HepG2 (cell line): ENCODE measurements around the gene SNRNP27. TPM values are rescaled to one million over a fixed set of nuclear protein-coding genes. Genes with fewer than 3 reads are reported as not detected.

ENCODE experiments used
- ATAC-seq: fragments of 200-7000 bp; cut with Tn5 transposase; 3 replicates; pipeline ENCODE4 v1.9.1; 2020; ENCODE audit warnings: mild to moderate bottlenecking, moderate library complexity
- BruUV-seq: library from RNA; stranded (reverse); fragments of 400-500 nt; replicated peaks from 2 replicates; lab custom pipeline; 2021; lab: Mats Ljungman, UMichigan
- CTCF ChIA-PET: fragments of 300-600 bp; formaldehyde crosslinking; extraction: SDS; loops from one replicate; lab custom pipeline; 2021; ENCODE audit warnings: low total read pairs, inconsistent platforms, low intra/inter-chr PET ratio; lab: Yijun Ruan, JAX
- POLR2A ChIA-PET: fragments of 350-600 bp; sonication (Branson Sonifier 250); formaldehyde crosslinking; loops from one replicate; lab custom pipeline; 2020; ENCODE audit warnings: antibody characterized with exemption, inconsistent platforms; lab: Yijun Ruan, JAX
- DNase-seq: peaks from one replicate; pipeline ENCODE4 v3.0.0-alpha.2; 2015; ENCODE audit warnings: low spot score
- FAIRE-seq: peaks from 3 replicates; lab custom pipeline; 2011; peaks lifted over from hg19 to GRCh38; lab: Jason Lieb, UNC
- H2AFZ ChIP-seq: one replicate; pipeline ENCODE4 v1.6.1; 2011; ENCODE audit warnings: low read length, inconsistent platforms
- H3K27ac ChIP-seq: fragments of 300-600 bp; 3 replicates; pipeline ENCODE4 v1.8.0; 2011; ENCODE audit warnings: mixed run types, mild to moderate bottlenecking, mixed read lengths, low read length, inconsistent platforms; ENCODE audit not compliant: insufficient read depth; ENCODE audit errors: extremely low read length
- H3K27me3 ChIP-seq, 2 experiments: fragments of 200-600 bp in 1 of 2; 2 replicates in 1 of 2; 3 replicates in 1 of 2; pipeline versions ENCODE4 v1.6.0 to v1.8.0; 2011; ENCODE audit warnings: low read length in 2 of 2, mild to moderate bottlenecking in 2 of 2, moderate library complexity in 2 of 2, inconsistent platforms in 1 of 2; ENCODE audit not compliant: insufficient read depth in 2 of 2, control insufficient read depth in 1 of 2
- H3K36me3 ChIP-seq, 2 experiments: fragments of 200-600 bp in 1 of 2; replicated peaks in 1 of 2; 2 replicates in 1 of 2; 3 replicates in 1 of 2; pipeline versions ENCODE4 v1.5.1 to v1.8.0; 2011; ENCODE audit warnings: low read length in 2 of 2, inconsistent platforms in 1 of 2; ENCODE audit not compliant: insufficient read depth in 2 of 2, control insufficient read depth in 1 of 2
- H3K4me1 ChIP-seq: 2 replicates; pipeline ENCODE4 v1.5.1; 2012; ENCODE audit warnings: low read length, inconsistent platforms; ENCODE audit not compliant: insufficient read depth
- H3K4me2 ChIP-seq: 2 replicates; pipeline ENCODE4 v1.6.0; 2011; ENCODE audit warnings: low read depth, low read length, inconsistent platforms
- H3K4me3 ChIP-seq, 3 experiments: fragments of 200-600 bp in 1 of 3; sonication (generic), shearing (Covaris generic) in 1 of 3; replicated peaks in 1 of 3; 2 replicates each; pipeline ENCODE4 v1.5.1; 2011 to 2016; ENCODE audit warnings: low read length in 3 of 3, inconsistent platforms in 2 of 3, low read depth in 2 of 3, mild to moderate bottlenecking in 2 of 3, control low read depth in 1 of 3, mixed read lengths in 1 of 3; ENCODE audit not compliant: insufficient read depth in 1 of 3
- H3K79me2 ChIP-seq: one replicate; pipeline ENCODE4 v1.6.1; 2011; ENCODE audit warnings: low read length, inconsistent platforms; ENCODE audit not compliant: insufficient read depth
- H3K9ac ChIP-seq: 2 replicates; pipeline ENCODE4 v1.6.0; 2011; ENCODE audit warnings: mild to moderate bottlenecking, low read depth, low read length, inconsistent platforms; ENCODE audit not compliant: insufficient read depth
- H3K9me3 ChIP-seq: 2 replicates; pipeline ENCODE4 v1.5.1; 2012; ENCODE audit warnings: mild to moderate bottlenecking, low read length
- H4K20me1 ChIP-seq: 2 replicates; pipeline ENCODE4 v1.6.0; 2011; ENCODE audit warnings: inconsistent platforms, mild to moderate bottlenecking, low read length, moderate library complexity; ENCODE audit not compliant: insufficient read depth
- ADNP ChIP-seq: sonication (generic); formaldehyde crosslinking; IDR thresholded peaks from 2 replicates; pipeline ENCODE4 v1.4.0; 2020; ENCODE audit warnings: missing genetic modification reagents
- CBX1 ChIP-seq: IDR thresholded peaks from one replicate; pipeline ENCODE4 v1.6.1; 2016; ENCODE audit warnings: antibody characterized with exemption, low read depth
- ELF4 ChIP-seq: sonication (generic); formaldehyde crosslinking; IDR thresholded peaks from 2 replicates; pipeline ENCODE4 v1.5.0; 2020; ENCODE audit warnings: missing genetic modification reagents, mild to moderate bottlenecking, moderate library complexity, borderline replicate concordance
- REL ChIP-seq: sonication (generic); formaldehyde crosslinking; conservative IDR thresholded peaks from 2 replicates; pipeline ENCODE4 v1.8.0; 2022; ENCODE audit warnings: mild to moderate bottlenecking, missing genetic modification reagents, moderate library complexity
- ZNF232 ChIP-seq: sonication (generic); formaldehyde crosslinking; IDR thresholded peaks from 2 replicates; pipeline ENCODE4 v1.4.0; 2020; ENCODE audit warnings: missing genetic modification reagents, borderline replicate concordance
- ZNF430 ChIP-seq: sonication (generic); formaldehyde crosslinking; IDR thresholded peaks from 2 replicates; pipeline ENCODE4 v1.9.0; 2021; ENCODE audit warnings: mild to moderate bottlenecking, missing genetic modification reagents
- ZNF44 ChIP-seq: sonication (generic); formaldehyde crosslinking; IDR thresholded peaks from 2 replicates; pipeline ENCODE4 v1.5.1; 2020; ENCODE audit warnings: mild to moderate bottlenecking, missing genetic modification reagents
- ZNF557 ChIP-seq: sonication (generic); formaldehyde crosslinking; IDR thresholded peaks from 2 replicates; pipeline ENCODE4 v1.4.0; 2020; ENCODE audit warnings: missing genetic modification reagents
- ZNF709 ChIP-seq: sonication (generic); formaldehyde crosslinking; IDR thresholded peaks from 2 replicates; pipeline ENCODE4 v1.5.0; 2020; ENCODE audit warnings: mild to moderate bottlenecking, missing genetic modification reagents
- WGBS: methylation state at CpG from one replicate; pipeline ENCODE4 v1.1.6; 2017; ENCODE audit warnings: low lambda C conversion rate; 5-methylcytosine and 5-hydroxymethylcytosine counted together
- in situ Hi-C: cut with HindIII; loops from 2 replicates; pipeline ENCODE4 v1.10.0; 2017; ENCODE audit warnings: low pct_unique_long_range_greater_than_20kb; ENCODE audit not compliant: extremely low pct_ligation_motif_present
- intact Hi-C: fragments of 100-400 bp; cut with micrococcal nuclease; formaldehyde crosslinking; loops from one replicate; pipeline ENCODE4 v1.10.0; 2022; ENCODE audit not compliant: unreplicated experiment
- polyA plus RNA-seq, 8 experiments: library from polyadenylated mRNA; depleted of rRNA in 3 of 8; stranded (reverse) in 7 of 8; unstranded in 1 of 8; fragments of >200 nt; fragmentation: Illumina TruSeq in 4 of 8; extraction: Trizol in 4 of 8; gene quantifications; 2 replicates each; pipeline versions ENCODE4 v1.2.1 to v1.2.3, GENCODE V29; 2011 to 2016; ENCODE audit warnings: low read depth in 4 of 8, missing spikeins in 1 of 8, mixed read lengths in 1 of 8; ENCODE audit not compliant: insufficient read depth in 1 of 8
- total RNA-seq, 5 experiments: library from RNA; depleted of rRNA; stranded (reverse); fragments of >200 nt; fragmentation: Illumina TruSeq; extraction: Trizol; gene quantifications; 2 replicates each; pipeline ENCODE4 v1.2.3, GENCODE V29; 2016; ENCODE audit warnings: low read depth in 1 of 5
- TF ChIP-seq, protein P1 (sequence below): sonication (generic); formaldehyde crosslinking; IDR thresholded peaks from 2 replicates; pipeline ENCODE4 v1.8.0; 2022; ENCODE audit warnings: missing genetic modification reagents, mild to moderate bottlenecking, borderline replicate concordance
- TF ChIP-seq, protein P2 (sequence below): sonication (generic); formaldehyde crosslinking; IDR thresholded peaks from 2 replicates; pipeline ENCODE4 v1.9.0; 2022; ENCODE audit warnings: missing genetic modification reagents, mild to moderate bottlenecking, borderline replicate concordance
- TF ChIP-seq, protein P3 (sequence below): sonication (generic); formaldehyde crosslinking; IDR thresholded peaks from 2 replicates; pipeline ENCODE4 v1.5.0; 2020; ENCODE audit warnings: missing genetic modification reagents

The SNRNP27 gene
- total and polyA plus RNA-seq, 2 of the 13 experiments (the other 11 are each of a cell fraction or from before 2014, with no cell fraction given) = 49.8 to 54.6 TPM

DNA sequence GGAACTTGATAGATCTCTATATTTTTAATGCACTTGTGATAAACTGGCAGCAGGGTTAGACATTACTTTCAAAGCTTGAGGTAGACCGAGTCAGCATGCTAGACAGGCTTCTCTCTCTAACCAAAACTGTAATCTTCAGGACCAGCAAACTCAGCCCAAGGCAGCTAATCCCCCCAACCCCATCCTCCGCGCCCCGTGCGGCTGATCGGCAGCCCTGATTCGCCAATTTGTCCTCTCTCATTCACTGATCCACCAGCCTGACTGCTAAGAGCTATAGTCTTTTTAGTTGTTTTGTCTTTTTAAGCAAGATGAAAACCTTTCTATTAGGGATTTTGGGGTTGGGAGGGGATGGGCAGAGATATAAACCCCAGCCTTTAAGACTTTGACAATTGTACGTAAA is 46.9 kb downstream of the SNRNP27 start:
- Histone ChIP-seq H3K79me2 (no peaks in the 10 kb centered on the region), H3K9ac (no peak overlapping the region), H3K36me3 (peaks cover 15 to 45% of the 10 kb centered on the region in 2 experiments), H2AFZ (no peak overlapping the region), H3K9me3 (no peaks in the 10 kb centered on the region), H3K4me3 (no peak overlapping the region), H3K27me3 (no peaks in the 10 kb centered on the region), H3K4me1 (peaks cover 17% of the 10 kb centered on the region), H3K4me2 (no peak overlapping the region)
- CTCF ChIA-PET = no interaction called here
- in situ Hi-C loops = no loop called here
- BruUV-seq = no TSS peak
- FAIRE-seq (no peak), DNase-seq (no peak)
- TF ChIP-seq ZNF44 = no peak
- TF ChIP-seq, protein P1, sequence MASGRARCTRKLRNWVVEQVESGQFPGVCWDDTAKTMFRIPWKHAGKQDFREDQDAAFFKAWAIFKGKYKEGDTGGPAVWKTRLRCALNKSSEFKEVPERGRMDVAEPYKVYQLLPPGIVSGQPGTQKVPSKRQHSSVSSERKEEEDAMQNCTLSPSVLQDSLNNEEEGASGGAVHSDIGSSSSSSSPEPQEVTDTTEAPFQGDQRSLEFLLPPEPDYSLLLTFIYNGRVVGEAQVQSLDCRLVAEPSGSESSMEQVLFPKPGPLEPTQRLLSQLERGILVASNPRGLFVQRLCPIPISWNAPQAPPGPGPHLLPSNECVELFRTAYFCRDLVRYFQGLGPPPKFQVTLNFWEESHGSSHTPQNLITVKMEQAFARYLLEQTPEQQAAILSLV (CRISPR knock-in tag) = no peak
- TF ChIP-seq, protein P2, sequence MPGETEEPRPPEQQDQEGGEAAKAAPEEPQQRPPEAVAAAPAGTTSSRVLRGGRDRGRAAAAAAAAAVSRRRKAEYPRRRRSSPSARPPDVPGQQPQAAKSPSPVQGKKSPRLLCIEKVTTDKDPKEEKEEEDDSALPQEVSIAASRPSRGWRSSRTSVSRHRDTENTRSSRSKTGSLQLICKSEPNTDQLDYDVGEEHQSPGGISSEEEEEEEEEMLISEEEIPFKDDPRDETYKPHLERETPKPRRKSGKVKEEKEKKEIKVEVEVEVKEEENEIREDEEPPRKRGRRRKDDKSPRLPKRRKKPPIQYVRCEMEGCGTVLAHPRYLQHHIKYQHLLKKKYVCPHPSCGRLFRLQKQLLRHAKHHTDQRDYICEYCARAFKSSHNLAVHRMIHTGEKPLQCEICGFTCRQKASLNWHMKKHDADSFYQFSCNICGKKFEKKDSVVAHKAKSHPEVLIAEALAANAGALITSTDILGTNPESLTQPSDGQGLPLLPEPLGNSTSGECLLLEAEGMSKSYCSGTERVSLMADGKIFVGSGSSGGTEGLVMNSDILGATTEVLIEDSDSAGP = no peak
- TF ChIP-seq REL (CRISPR knock-in tag) = no peak
- no peak for TF ChIP-seq ZNF557 (CRISPR knock-in tag)
- no peak for TF ChIP-seq ZNF709 (CRISPR knock-in tag)
- no peak for TF ChIP-seq ZNF430
- no peak for TF ChIP-seq CBX1
- no peak for TF ChIP-seq ADNP
- TF ChIP-seq, protein P3, sequence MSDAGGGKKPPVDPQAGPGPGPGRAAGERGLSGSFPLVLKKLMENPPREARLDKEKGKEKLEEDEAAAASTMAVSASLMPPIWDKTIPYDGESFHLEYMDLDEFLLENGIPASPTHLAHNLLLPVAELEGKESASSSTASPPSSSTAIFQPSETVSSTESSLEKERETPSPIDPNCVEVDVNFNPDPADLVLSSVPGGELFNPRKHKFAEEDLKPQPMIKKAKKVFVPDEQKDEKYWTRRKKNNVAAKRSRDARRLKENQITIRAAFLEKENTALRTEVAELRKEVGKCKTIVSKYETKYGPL (CRISPR knock-in tag) = no peak
- no peak for TF ChIP-seq ELF4 (CRISPR knock-in tag)
- no peak for TF ChIP-seq ZNF232 (CRISPR knock-in tag)
- TF ChIP-seq, all 625 proteins: peak for 0
- intact Hi-C loops = no loop called here
- Histone ChIP-seq H4K20me1 (no peaks in the 10 kb centered on the region), H3K27ac (no peak overlapping the region)
- 97% methylated on average over 8 of the region's 8 CpGs for WGBS
- POLR2A ChIA-PET = no interaction called here
- no peak for ATAC-seq
